DND-41 (cell line): Measurements from ENCODE around the gene PTPRN2.

Experiments used
- ATAC-seq: fragments of 200-7000 bp; cut with Tn5 transposase; 3 replicates; pipeline ENCODE4 v1.9.1; 2021; ENCODE audit warnings: low read depth; ENCODE audit not compliant: insufficient read depth
- DNase-seq: peaks from one replicate; pipeline ENCODE4 v3.0.0-alpha.2; 2020
- H2AFZ ChIP-seq: 2 replicates; pipeline ENCODE4 v1.6.0; 2012; ENCODE audit warnings: low read depth, low read length
- H3K27ac ChIP-seq: 2 replicates; pipeline ENCODE4 v1.5.1; 2012; ENCODE audit warnings: low read length, inconsistent platforms
- H3K27me3 ChIP-seq: fragments of 200-600 bp; sonication (generic); 2 replicates; pipeline ENCODE4 v1.6.0; 2012; ENCODE audit warnings: low read length, mild to moderate bottlenecking, inconsistent platforms; ENCODE audit not compliant: insufficient read depth, poor library complexity
- H3K36me3 ChIP-seq: 2 replicates; pipeline ENCODE4 v1.5.1; 2012; ENCODE audit warnings: low read length, inconsistent platforms; ENCODE audit not compliant: insufficient read depth
- H3K4me1 ChIP-seq: 2 replicates; pipeline ENCODE4 v1.5.1; 2012; ENCODE audit warnings: mild to moderate bottlenecking, low read length; ENCODE audit not compliant: insufficient read depth
- H3K4me2 ChIP-seq: 2 replicates; pipeline ENCODE4 v1.6.0; 2012; ENCODE audit warnings: mild to moderate bottlenecking, moderate library complexity, low read length, inconsistent platforms; ENCODE audit not compliant: insufficient read depth
- H3K4me3 ChIP-seq, 2 experiments: fragments of 200-600 bp in 1 of 2; shearing (Covaris generic) in 1 of 2; 2 replicates each; pipeline ENCODE4 v1.5.1; 2012 to 2016; ENCODE audit warnings: inconsistent platforms in 2 of 2, low read length in 2 of 2, mild to moderate bottlenecking in 2 of 2, low read depth in 1 of 2, moderate library complexity in 1 of 2
- H3K79me2 ChIP-seq: 2 replicates; pipeline ENCODE4 v1.6.0; 2012; ENCODE audit warnings: low read length, inconsistent platforms; ENCODE audit not compliant: insufficient read depth
- H3K9ac ChIP-seq: 2 replicates; pipeline ENCODE4 v1.6.0; 2012; ENCODE audit warnings: low read depth, mild to moderate bottlenecking, inconsistent platforms, low read length, moderate library complexity
- H3K9me3 ChIP-seq: 2 replicates; pipeline ENCODE4 v1.5.1; 2012; ENCODE audit warnings: low read length, moderate library complexity, mild to moderate bottlenecking, inconsistent platforms; ENCODE audit not compliant: insufficient read depth, severe bottlenecking
- H4K20me1 ChIP-seq: 2 replicates; pipeline ENCODE4 v1.6.0; 2012; ENCODE audit warnings: low read length; ENCODE audit not compliant: insufficient read depth
- CTCF ChIP-seq: IDR thresholded peaks from 2 replicates; pipeline ENCODE4 v1.5.1; 2012; ENCODE audit warnings: borderline replicate concordance, low read length, moderate library complexity, mild to moderate bottlenecking; ENCODE audit not compliant: poor library complexity, severe bottlenecking; ENCODE audit errors: extremely low read depth
- EZH2 ChIP-seq: IDR thresholded peaks from 3 replicates; pipeline ENCODE4 v1.6.1; 2012; ENCODE audit warnings: borderline replicate concordance, low read depth, mild to moderate bottlenecking, moderate library complexity, low read length, inconsistent platforms; ENCODE audit not compliant: severe bottlenecking

PTPRN2 gene

GRCh38 chr7:157549612-157550299 is 1037.9 kb downstream of the PTPRN2 start:
- H3K9me3 ChIP-seq: no peaks in the 10 kb centered on the region
- H3K36me3 ChIP-seq: peaks cover 83% of the 10 kb centered on the region
- no peaks in the 10 kb centered on the region for H3K27me3 ChIP-seq
- H3K4me1 ChIP-seq: no peaks in the 10 kb centered on the region
- ATAC-seq (no peak), DNase-seq (no peak)
- H2AFZ ChIP-seq: no peak overlapping the region
- H3K9ac ChIP-seq: no peak overlapping the region
- TF ChIP-seq EZH2: no peak
- no peak for TF ChIP-seq CTCF
- no peak overlapping the region for H3K27ac ChIP-seq
- no peaks in the 10 kb centered on the region for H3K79me2 ChIP-seq
- H3K4me3 ChIP-seq: no peak overlapping the region
- H3K4me2 ChIP-seq: no peak overlapping the region
- peaks cover 9% of the 10 kb centered on the region for H4K20me1 ChIP-seq

DNA sequence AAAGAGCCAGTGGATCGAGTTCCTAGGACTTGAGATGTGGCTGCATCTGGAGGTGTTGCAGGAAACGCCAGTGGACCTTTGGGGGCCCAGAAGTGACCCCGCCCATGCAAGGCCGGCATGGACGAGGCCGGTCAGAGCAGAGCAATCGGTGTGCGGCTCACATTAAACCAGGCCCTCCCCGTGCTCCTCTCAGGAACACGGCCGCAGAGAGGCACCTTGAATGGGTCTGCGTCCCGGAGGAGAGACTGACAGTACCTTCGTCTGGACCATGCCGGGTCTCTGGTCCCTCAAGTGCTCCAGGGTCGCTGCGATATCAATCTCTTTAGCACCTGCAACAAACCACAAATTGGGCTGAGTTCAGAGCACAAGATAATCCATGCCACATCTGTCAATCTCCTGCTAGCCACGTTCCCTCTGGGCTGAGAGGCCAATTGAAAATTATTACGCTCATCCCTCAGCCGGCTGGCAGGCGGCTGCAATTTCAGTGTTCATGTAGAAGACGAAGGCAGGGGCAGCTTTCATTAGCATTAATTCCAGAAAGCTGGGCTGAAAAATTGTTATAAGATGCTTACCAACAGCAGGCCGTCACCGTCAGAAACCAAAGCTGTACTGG is 1038.8 kb downstream of the PTPRN2 start:
- Histone ChIP-seq H3K36me3 (peaks cover 89% of the 10 kb centered on the region), H3K9me3 (no peaks in the 10 kb centered on the region), H3K4me2 (no peak overlapping the region), H3K4me3 (no peak overlapping the region), H3K4me1 (no peaks in the 10 kb centered on the region), H2AFZ (no peak overlapping the region), H3K27ac (no peak overlapping the region), H4K20me1 (peaks cover 11% of the 10 kb centered on the region), H3K27me3 (no peaks in the 10 kb centered on the region), H3K9ac (no peak overlapping the region), H3K79me2 (no peaks in the 10 kb centered on the region)
- no peak for ATAC-seq
- no peak for TF ChIP-seq CTCF
- TF ChIP-seq EZH2: no peak
- DNase-seq: no peak

GRCh38 chr7:157547611-157548010 is 1040.0 kb downstream of the PTPRN2 start:
- DNase-seq (no peak), ATAC-seq (no peak)
- no peak overlapping the region for H3K4me2 ChIP-seq

More at GRCh38 chr7:157547611-157548010, 1040.0 kb downstream of the PTPRN2 start:
- Histone ChIP-seq H3K4me3 (no peak overlapping the region), H4K20me1 (peaks cover 11% of the 10 kb centered on the region), H3K9ac (no peak overlapping the region), H3K4me1 (no peaks in the 10 kb centered on the region), H3K79me2 (no peaks in the 10 kb centered on the region), H3K27me3 (no peaks in the 10 kb centered on the region), H3K9me3 (no peaks in the 10 kb centered on the region), H3K36me3 (peaks cover 90% of the 10 kb centered on the region), H3K27ac (no peak overlapping the region), H2AFZ (no peak overlapping the region)
- TF ChIP-seq EZH2 (no peak), CTCF (no peak)
